Kidney (tissue), 14 donors: ENCODE measurements around the gene LENEP. TPM values are rescaled to one million over a fixed set of nuclear protein-coding genes. Genes with fewer than 3 reads are reported as not detected.
"Not testable (repeated sequence)": the region's sequence is repeated elsewhere in the genome, so short reads cannot be mapped to it uniquely, and the experiment has no call there.

ENCODE experiments used
- DNase-seq, 5 donors: peaks; one replicate each; pipeline ENCODE4 v3.0.0-alpha.2; 2013 to 2020
- FAIRE-seq: peaks from 2 replicates; lab custom pipeline; 2012; peaks lifted over from hg19 to GRCh38; lab: Jason Lieb, UNC
- H3K27ac ChIP-seq, 2 donors: one replicate each; pipeline ENCODE4 v1.7.0; 2013; ENCODE audit warnings: low read depth in 2 of 2, low read length in 2 of 2, inconsistent platforms in 1 of 2
- H3K27me3 ChIP-seq: one replicate; pipeline ENCODE4 v1.7.1; 2013; ENCODE audit warnings: low read length, inconsistent platforms; ENCODE audit not compliant: control insufficient read depth, insufficient read depth
- H3K36me3 ChIP-seq, 3 donors: one replicate each; pipeline versions ENCODE4 v1.7.0 to v1.7.1; 2013; ENCODE audit warnings: low read length in 3 of 3, control low read depth in 1 of 3, inconsistent platforms in 1 of 3; ENCODE audit not compliant: insufficient read depth in 3 of 3, control insufficient read depth in 2 of 3
- H3K4me1 ChIP-seq, 3 donors: one replicate each; pipeline versions ENCODE4 v1.7.0 to v1.7.1; 2013; ENCODE audit warnings: low read length in 3 of 3, inconsistent platforms in 1 of 3, low read depth in 1 of 3; ENCODE audit not compliant: control insufficient read depth in 2 of 3, insufficient read depth in 2 of 3
- H3K4me3 ChIP-seq, 3 donors: one replicate each; pipeline versions ENCODE4 v1.7.0 to v1.8.1; 2013; ENCODE audit warnings: low read length in 3 of 3, control low read depth in 1 of 3, inconsistent platforms in 1 of 3
- H3K9ac ChIP-seq, 3 donors: one replicate each; pipeline versions ENCODE4 v1.7.0 to v1.7.1; 2013; ENCODE audit warnings: low read length in 3 of 3, control low read depth in 1 of 3, inconsistent platforms in 1 of 3
- H3K9me3 ChIP-seq, 3 donors: one replicate each; pipeline versions ENCODE4 v1.7.0 to v1.7.1; 2013; ENCODE audit warnings: low read length in 3 of 3, control low read depth in 1 of 3, inconsistent platforms in 1 of 3; ENCODE audit not compliant: control insufficient read depth in 2 of 3, insufficient read depth in 1 of 3
- CTCF ChIP-seq: IDR thresholded peaks from 3 replicates; pipeline ENCODE4 v1.5.1; 2012; ENCODE audit warnings: mild to moderate bottlenecking, moderate library complexity, borderline replicate concordance; ENCODE audit not compliant: insufficient read depth; ENCODE audit errors: extremely low read depth
- intact Hi-C: fragments of 100-400 bp; cut with DNase I; formaldehyde crosslinking; loops from one replicate; pipeline ENCODE4 v1.11.1; 2022
- polyA plus RNA-seq: library from polyadenylated mRNA; stranded (reverse); fragments of 350-450 nt; fragmentation: Illumina TruSeq; extraction: RNeasy Lipid Tissue Mini Kit (QIAGEN cat#74804); gene quantifications from one replicate; pipeline ENCODE4 v1.2.3, GENCODE V29; 2014; ENCODE audit warnings: low read depth, low replicate concordance; ENCODE audit not compliant: insufficient read depth
- total RNA-seq: library from RNA; stranded (reverse); fragmentation: NEBNext Ultra II Directional; extraction: Animal tissue kit (Norgen Biotek cat#: 25700); gene quantifications from one replicate; pipeline ENCODE4 v1.2.1, GENCODE V29; 2021
- donor health status: control.
- donor health status: control.
- donor health status: control.
- donor health status: control.
- donor health status: control.
- donor health status: DM: yes; HTN: yes; CAD: no.
- donor health status: Normal renal cell carcinoma (clear cell type).

The LENEP gene
- total and polyA plus RNA-seq, 2 donors from 2014 or later: not detected

DNA sequence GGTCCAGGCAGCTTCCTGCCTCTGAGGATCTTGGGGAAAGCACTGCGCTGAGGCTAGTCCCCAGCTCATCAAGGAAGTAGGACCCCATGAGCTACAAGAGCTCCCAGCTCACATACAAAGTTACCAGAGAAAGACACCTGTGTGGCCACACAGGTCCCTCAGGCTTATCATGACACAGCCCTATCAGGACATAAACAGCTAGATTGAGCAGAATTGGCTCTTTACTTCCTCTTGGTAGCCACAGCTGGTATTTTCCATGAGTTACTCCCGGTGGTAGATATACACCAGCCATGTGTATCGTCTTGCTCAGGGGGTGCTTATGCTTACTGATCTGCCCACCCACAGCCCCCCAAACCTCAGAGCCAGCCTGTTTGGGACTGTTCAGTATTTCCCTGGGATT lies 1.2 kb downstream of the LENEP start:
- Histone ChIP-seq H3K27me3 (no peaks in the 10 kb centered on the region), H3K36me3 (peaks cover 0 to 2% (median 0%) of the 10 kb centered on the region in 3 donors), H3K27ac (no peak overlapping the region), H3K4me1 (peaks cover 0 to 4% (median 1%) of the 10 kb centered on the region in 3 donors), H3K4me3 (no peak overlapping the region), H3K9me3 (no peaks in the 10 kb centered on the region), H3K9ac (no peak overlapping the region)
- DNase-seq: peak in 1 of 5 donors; percentile 22
- no peak for TF ChIP-seq CTCF
- no peak for FAIRE-seq
- intact Hi-C loops: no loop called here

- H3K4me3 ChIP-seq, H3K27me3 ChIP-seq, H3K27ac ChIP-seq, H3K9ac ChIP-seq, FAIRE-seq, H3K9me3 ChIP-seq, H3K36me3 ChIP-seq, intact Hi-C loops: not testable (repeated sequence)
- TF ChIP-seq CTCF: peak; percentile 25
- peak in 4 of 5 donors; percentile 65 to 89 (median 70) for DNase-seq
- H3K4me1 ChIP-seq: peaks cover 0 to 10% (median 5%) of the 10 kb centered on the region in 3 donors
Measured at GRCh38 chr1:154995301-154995983, 2.1 kb downstream of the LENEP start.

- Histone ChIP-seq H3K36me3 (no peaks in the 10 kb centered on the region), H3K4me3 (no peak overlapping the region), H3K9me3 (no peaks in the 10 kb centered on the region), H3K27me3 (no peaks in the 10 kb centered on the region), H3K27ac (no peak overlapping the region), H3K4me1 (peaks cover 0 to 10% (median 5%) of the 10 kb centered on the region in 3 donors), H3K9ac (no peak overlapping the region)
- DNase-seq (peak in 1 of 5 donors; percentile 28), FAIRE-seq (no peak)
- intact Hi-C loops: no loop called here
- TF ChIP-seq CTCF: no peak
Measured at GRCh38 chr1:154996966-154997701, 3.7 kb downstream of the LENEP start.
